Heart right ventricle (tissue), 16 donors: ENCODE data around the gene SFXN2. TPM values are rescaled to one million over a fixed set of nuclear protein-coding genes. Genes with fewer than 3 reads are reported as not detected.

Experiments used
- ATAC-seq, 8 donors: fragments of 200-7000 bp; cut with Tn5 transposase; one replicate each; pipeline ENCODE4 v1.9.1; 2020; ENCODE audit warnings: mild to moderate bottlenecking in 8 of 8, moderate library complexity in 8 of 8, moderate number of reproducible peaks in 1 of 8
- DNase-seq, 2 donors: peaks; one replicate each; pipeline ENCODE4 v3.0.0-alpha.2; 2020
- H3K27ac ChIP-seq, 10 donors: fragments of 200-600 bp; sonication (generic) in 2 of 10; one replicate each; pipeline versions ENCODE4 v1.5.0 to v1.8.0; 2020 to 2022; ENCODE audit warnings: mild to moderate bottlenecking in 3 of 10
- H3K27me3 ChIP-seq, 7 donors: fragments of 200-600 bp; one replicate each; pipeline ENCODE4 v1.8.0; 2021 to 2022; ENCODE audit warnings: mild to moderate bottlenecking in 2 of 7
- H3K36me3 ChIP-seq, 9 donors: fragments of 200-600 bp; sonication (generic) in 1 of 9; one replicate each; pipeline versions ENCODE4 v1.5.0 to v1.8.0; 2020 to 2022; ENCODE audit warnings: mild to moderate bottlenecking in 2 of 9
- H3K4me1 ChIP-seq, 9 donors: fragments of 200-600 bp; sonication (generic) in 1 of 9; one replicate each; pipeline versions ENCODE4 v1.5.0 to v1.8.0; 2020 to 2022; ENCODE audit warnings: mild to moderate bottlenecking in 4 of 9
- H3K4me3 ChIP-seq, 10 donors: fragments of 200-600 bp; sonication (generic) in 2 of 10; one replicate each; pipeline versions ENCODE4 v1.5.0 to v1.8.0; 2020 to 2022; ENCODE audit warnings: mild to moderate bottlenecking in 7 of 10, moderate library complexity in 2 of 10
- H3K9me3 ChIP-seq, 11 donors: fragments of 200-600 bp in 10 of 11; sonication (generic) in 2 of 11; one replicate each; pipeline versions ENCODE4 v1.5.0 to v1.8.0; 2013 to 2022; ENCODE audit warnings: mild to moderate bottlenecking in 2 of 11, control low read depth in 1 of 11, moderate library complexity in 1 of 11
- WGBS, 2 donors: extraction: QIAGEN DNeasy Blood & Tissue Kit; methylation state at CpG; one replicate each; pipeline ENCODE4 v1.1.7; 2013; ENCODE audit warnings: inconsistent platforms in 1 of 2; 5-methylcytosine and 5-hydroxymethylcytosine counted together
- intact Hi-C, 10 donors: fragments of 100-400 bp; cut with DNase I; formaldehyde crosslinking; loops; one replicate each; pipeline versions ENCODE4 v1.11.1 to v1.14.2; 2022
- polyA plus RNA-seq, 2 donors: library from polyadenylated mRNA; stranded (reverse); fragments of 200-250 nt; gene quantifications; one replicate each; pipeline ENCODE4 v1.2.3, GENCODE V29; 2013
- total RNA-seq, 10 donors: library from RNA; stranded (reverse); fragmentation: NEBNext Ultra II Directional in 3 of 10; extraction: Animal tissue kit (Norgen Biotek cat#: 25700) in 3 of 10; gene quantifications; one replicate each; pipeline versions ENCODE4 v1.2.1 to v1.2.4, GENCODE V29; 2021 to 2023
- TF ChIP-seq, protein P1 (sequence below), 9 donors: fragments of 200-600 bp; sonication (generic) in 2 of 9; IDR thresholded peaks; one replicate each; pipeline versions ENCODE4 v1.5.0 to v1.8.0; 2021 to 2022; ENCODE audit warnings: antibody characterized with exemption in 9 of 9, mild to moderate bottlenecking in 5 of 9, moderate library complexity in 1 of 9
- donor health status: Arrhythmogenic right ventricular cardiomyopathy.
- donor health status: ischemic (EF 13 %, LVEDD 7.1; RV severe dilation, severe dysfunction).
- donor health status: healthy with polysubstance abuse.
- donor health status: DM: no; HTN: yes; CAD: no.
- donor health status: DM: no; HTN: no; CAD: no.
- donor health status: ischemic (EF 25% LVEDD 6.9; RV normal size, moderate dysfunction).
- donor health status: ischemic (EF 25% LVEDD 5.7; RV mildly dilated, moderate dysfunction).
- donor health status: healthy.
- donor health status: DM: yes; HTN: yes; CAD: no.
- donor health status: Ischemic cardiomyopathy.
- donor health status: ischemic (EF 35%, LVEDD 5.7; RV mildly dilated, moderate dysfunction).
- donor health status: nonischemic (EF 11% LVEDD 7.7; RV severe dilation, severe dysfunction).
- donor health status: DM: yes; HTN: yes; CAD: no.
- donor health status: PGD.
- donor health status: ischemic (EF 29% LVEDD 5.4; RV normal size, mild dysfunction).
- donor health status: nonischemic (EF 23%, LVEDD 6.1; RV moderate dilation, normal function).

The SFXN2 gene
- total and polyA plus RNA-seq, 12 donors = 0.89 to 4.5 (median 2.5) TPM

DNA sequence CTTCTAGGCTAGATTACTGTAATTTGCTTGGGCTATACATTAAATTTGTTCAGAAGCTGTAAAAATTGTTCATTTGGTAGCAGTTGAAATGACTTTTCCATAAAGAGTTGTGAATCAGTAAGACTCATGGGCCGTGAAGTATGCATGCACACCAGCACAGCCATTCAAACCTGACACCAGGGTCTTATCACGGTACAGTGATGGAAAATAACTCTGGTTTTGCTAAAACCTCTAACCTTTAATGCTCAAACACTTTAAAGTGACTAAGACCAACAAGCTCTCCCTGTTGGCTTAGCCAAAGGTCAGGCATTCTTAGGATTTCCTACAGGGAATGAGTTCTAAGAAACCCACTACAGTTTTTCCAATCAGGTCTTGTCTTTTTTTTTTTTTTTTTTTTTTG lies 11.7 kb upstream of the SFXN2 start:
- peaks cover 0 to 14% (median 0%) of the 10 kb centered on the region in 9 donors for H3K4me1 ChIP-seq
- no peaks in the 10 kb centered on the region for H3K9me3 ChIP-seq
- H3K27ac ChIP-seq = no peak overlapping the region
- ATAC-seq (no peak), DNase-seq (no peak)
- H3K4me3 ChIP-seq = no peak overlapping the region
- WGBS, 2 donors = 78 to 80% methylated on average over 2 of the region's 2 CpGs
- TF ChIP-seq, protein P1, sequence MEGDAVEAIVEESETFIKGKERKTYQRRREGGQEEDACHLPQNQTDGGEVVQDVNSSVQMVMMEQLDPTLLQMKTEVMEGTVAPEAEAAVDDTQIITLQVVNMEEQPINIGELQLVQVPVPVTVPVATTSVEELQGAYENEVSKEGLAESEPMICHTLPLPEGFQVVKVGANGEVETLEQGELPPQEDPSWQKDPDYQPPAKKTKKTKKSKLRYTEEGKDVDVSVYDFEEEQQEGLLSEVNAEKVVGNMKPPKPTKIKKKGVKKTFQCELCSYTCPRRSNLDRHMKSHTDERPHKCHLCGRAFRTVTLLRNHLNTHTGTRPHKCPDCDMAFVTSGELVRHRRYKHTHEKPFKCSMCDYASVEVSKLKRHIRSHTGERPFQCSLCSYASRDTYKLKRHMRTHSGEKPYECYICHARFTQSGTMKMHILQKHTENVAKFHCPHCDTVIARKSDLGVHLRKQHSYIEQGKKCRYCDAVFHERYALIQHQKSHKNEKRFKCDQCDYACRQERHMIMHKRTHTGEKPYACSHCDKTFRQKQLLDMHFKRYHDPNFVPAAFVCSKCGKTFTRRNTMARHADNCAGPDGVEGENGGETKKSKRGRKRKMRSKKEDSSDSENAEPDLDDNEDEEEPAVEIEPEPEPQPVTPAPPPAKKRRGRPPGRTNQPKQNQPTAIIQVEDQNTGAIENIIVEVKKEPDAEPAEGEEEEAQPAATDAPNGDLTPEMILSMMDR (IDR thresholded peaks at IDR 0.05) = no peak
- H3K36me3 ChIP-seq = peaks cover 0 to 33% (median 16%) of the 10 kb centered on the region in 9 donors
- H3K27me3 ChIP-seq = no peaks in the 10 kb centered on the region
- intact Hi-C loops = no loop called here

DNA sequence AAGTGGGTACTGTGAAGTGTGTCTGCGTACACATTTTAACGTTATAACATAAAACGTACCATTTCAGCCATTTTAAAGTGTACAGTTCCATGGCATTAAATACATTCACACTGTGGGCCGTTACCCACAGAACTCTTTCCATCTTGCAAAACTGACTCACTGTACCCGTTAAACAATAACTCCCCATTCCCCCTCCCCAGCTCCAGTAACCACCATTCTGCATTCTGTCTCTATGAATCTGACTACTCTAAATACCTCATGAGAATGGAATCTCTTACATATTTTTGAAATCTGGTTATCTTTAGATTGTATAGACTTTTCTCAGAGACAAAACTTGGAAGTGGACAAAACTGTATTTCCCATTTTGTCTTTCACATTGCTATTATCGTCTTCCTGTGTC lies 9.5 kb upstream of the SFXN2 start:
- no peak for DNase-seq

DNA sequence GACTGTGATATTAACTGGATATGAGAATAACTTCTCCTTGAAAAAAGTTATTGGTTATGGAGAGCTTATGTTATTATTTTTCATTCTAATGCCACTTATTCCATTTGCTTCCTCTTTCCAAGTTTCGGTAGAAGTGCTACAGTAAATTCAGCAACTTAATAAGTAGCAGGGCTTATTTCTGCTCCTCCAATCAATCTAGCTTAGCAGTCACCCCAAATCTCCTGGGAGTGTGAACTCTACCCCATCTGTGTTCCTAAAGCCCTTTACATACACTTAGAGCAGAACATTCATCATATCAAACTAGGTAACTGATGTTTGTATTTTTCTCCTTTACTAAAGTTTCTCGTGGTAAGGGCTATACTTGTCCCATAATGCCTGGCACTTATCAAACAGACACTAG lies 8.9 kb upstream of the SFXN2 start:
- intact Hi-C loops = no loop called here
- TF ChIP-seq, protein P1 (IDR thresholded peaks at IDR 0.05) = no peak
- Histone ChIP-seq H3K27me3 (no peaks in the 10 kb centered on the region), H3K4me1 (peaks cover 0 to 18% (median 6%) of the 10 kb centered on the region in 9 donors), H3K4me3 (no peak overlapping the region), H3K27ac (no peak overlapping the region), H3K36me3 (peaks cover 0 to 13% (median 6%) of the 10 kb centered on the region in 9 donors), H3K9me3 (no peaks in the 10 kb centered on the region)
- no peak for ATAC-seq
- no peak for DNase-seq
- WGBS, 2 donors = 57 to 63% methylated on average over 2 of the region's 2 CpGs

More for the DNA sequence above, 9.5 kb upstream of the SFXN2 start:
- intact Hi-C loops = no loop called here
- Histone ChIP-seq H3K36me3 (peaks cover 0 to 13% (median 6%) of the 10 kb centered on the region in 9 donors), H3K27ac (no peak overlapping the region), H3K4me3 (no peak overlapping the region), H3K9me3 (no peaks in the 10 kb centered on the region), H3K4me1 (peaks cover 0 to 14% (median 0%) of the 10 kb centered on the region in 9 donors), H3K27me3 (no peaks in the 10 kb centered on the region)
- 78 to 83% methylated on average over 6 of the region's 6 CpGs for WGBS, 2 donors
- ATAC-seq = no peak
- TF ChIP-seq, protein P1 (IDR thresholded peaks at IDR 0.05) = no peak

DNA sequence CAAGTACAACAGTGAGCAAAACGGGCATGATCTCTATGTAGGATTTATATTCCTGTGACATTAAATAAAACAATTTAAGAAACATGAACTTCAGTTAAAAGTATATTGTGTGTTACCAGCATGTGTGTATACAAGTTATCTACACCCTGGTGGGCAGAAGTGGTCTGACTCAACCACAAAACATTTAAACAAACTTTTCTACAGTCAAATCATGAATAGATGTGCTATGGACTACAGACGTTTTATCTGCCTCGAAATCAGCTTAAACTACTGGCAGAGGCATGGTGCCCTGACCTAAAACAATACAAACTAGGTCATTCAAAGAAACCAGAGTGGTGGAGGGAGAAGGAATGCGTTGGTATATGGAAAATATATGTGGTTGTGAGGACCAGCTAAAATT lies 3.8 kb upstream of the SFXN2 start:
- Histone ChIP-seq H3K27me3 (no peaks in the 10 kb centered on the region), H3K27ac (no peak overlapping the region), H3K9me3 (no peaks in the 10 kb centered on the region), H3K4me3 (no peak overlapping the region), H3K4me1 (peaks cover 5 to 36% (median 25%) of the 10 kb centered on the region in 9 donors), H3K36me3 (no peaks in the 10 kb centered on the region)
- intact Hi-C loops = loop anchor here in 6 of 10 donors (5.0 to 10.0 kb wide), 6 partner anchors 33 to 534 kb away; partner anchors contain the start of genes ACTR1A (in 2 of the 6), SUFU (in 2 of the 6), RPEL1 (in 1 of the 6) and TRIM8 (in 1 of the 6)
- DNase-seq (no peak), ATAC-seq (no peak)
- 73 to 75% methylated on average over 4 of the region's 4 CpGs for WGBS, 2 donors
- TF ChIP-seq, protein P1 (IDR thresholded peaks at IDR 0.05) = no peak
